Activated CD4-positive, alpha-beta T cell treated with anti-CD3 and anti-CD28 coated beads for 36 hours (primary cell): Measurements from ENCODE around the gene ATG10. TPM values are rescaled to one million over a fixed set of nuclear protein-coding genes. Genes with fewer than 3 reads are reported as not detected.
"Not testable (repeated sequence)": the region's sequence is repeated elsewhere in the genome, so short reads cannot be mapped to it uniquely, and the experiment has no call there.

Experiments
- ATAC-seq: fragments of 200-7000 bp; cut with Tn5 transposase; one replicate; pipeline ENCODE4 v1.10.0; 2021; ENCODE audit warnings: mild to moderate bottlenecking, moderate library complexity
- CTCF ChIA-PET: fragments of 350-600 bp; sonication (Branson Sonifier 250); formaldehyde crosslinking; loops from one replicate; lab custom pipeline; 2021; ENCODE audit warnings: antibody characterized with exemption; lab: Charles Lee
- POLR2A ChIA-PET: fragments of 350-600 bp; sonication (Branson Sonifier 250); formaldehyde crosslinking; loops from one replicate; lab custom pipeline; 2021; ENCODE audit warnings: antibody characterized with exemption, inconsistent platforms; lab: Charles Lee
- DNase-seq: peaks from one replicate; pipeline ENCODE4 v3.0.0-alpha.2; 2020
- H3K27ac Mint-ChIP-seq: one replicate; pipeline ENCODE4 v1.8.0; 2021; ENCODE audit warnings: mixed read lengths
- H3K27me3 Mint-ChIP-seq: one replicate; pipeline ENCODE4 v1.8.0; 2021; ENCODE audit warnings: mixed read lengths
- H3K36me3 Mint-ChIP-seq: one replicate; pipeline ENCODE4 v1.8.0; 2021; ENCODE audit warnings: low read depth, mixed read lengths
- H3K4me1 Mint-ChIP-seq: one replicate; pipeline ENCODE4 v1.8.0; 2021; ENCODE audit warnings: mixed read lengths
- H3K4me3 Mint-ChIP-seq: one replicate; pipeline ENCODE4 v1.8.0; 2021; ENCODE audit warnings: mild to moderate bottlenecking, moderate library complexity, mixed read lengths
- H3K9me3 Mint-ChIP-seq: one replicate; pipeline ENCODE4 v1.8.0; 2021; ENCODE audit warnings: low read depth, mixed read lengths
- intact Hi-C, 2 experiments: fragments of 100-400 bp; cut with DNase I in 1 of 2; cut with micrococcal nuclease in 1 of 2; formaldehyde crosslinking; loops; one replicate each; pipeline versions ENCODE4 v1.14.2 to v1.15.1; 2022 to 2024; cut with DNase I, micrococcal nuclease
- total RNA-seq, 2 experiments: library from RNA; stranded (reverse); gene quantifications; one replicate each; pipeline ENCODE4 v1.2.3, GENCODE V29; 2021

ATG10 gene
- total RNA-seq, 2 experiments from 2014 or later, result 4.7 to 8.1 TPM

- peaks cover 26% of the 10 kb centered on the region for H3K36me3 Mint-ChIP-seq
- H3K27ac Mint-ChIP-seq, ATAC-seq, H3K9me3 Mint-ChIP-seq, DNase-seq, POLR2A ChIA-PET, H3K4me1 Mint-ChIP-seq, H3K27me3 Mint-ChIP-seq, CTCF ChIA-PET, H3K4me3 Mint-ChIP-seq, intact Hi-C loops: not testable (repeated sequence)
Measured at GRCh38 chr5:81983148-81983547, 11.3 kb downstream of the ATG10 start.

- H3K27ac Mint-ChIP-seq, H3K9me3 Mint-ChIP-seq, ATAC-seq, H3K4me1 Mint-ChIP-seq, DNase-seq, H3K4me3 Mint-ChIP-seq, intact Hi-C loops, H3K27me3 Mint-ChIP-seq, POLR2A ChIA-PET, CTCF ChIA-PET: not testable (repeated sequence)
- peaks cover 23% of the 10 kb centered on the region for H3K36me3 Mint-ChIP-seq
Measured at GRCh38 chr5:81983563-81983962, 11.7 kb downstream of the ATG10 start.

GRCh38 chr5:81986126-81986525, 14.3 kb downstream of the ATG10 start:
- H3K9me3 Mint-ChIP-seq, result no peaks in the 10 kb centered on the region
- H3K36me3 Mint-ChIP-seq, result peaks cover 21% of the 10 kb centered on the region
- H3K27me3 Mint-ChIP-seq, result no peaks in the 10 kb centered on the region
- DNase-seq, result no peak
- no peak for ATAC-seq
- CTCF ChIA-PET, result no interaction called here
- no peak overlapping the region for H3K27ac Mint-ChIP-seq
- POLR2A ChIA-PET, result no interaction called here
- no peak overlapping the region for H3K4me3 Mint-ChIP-seq
- H3K4me1 Mint-ChIP-seq, result no peaks in the 10 kb centered on the region
- intact Hi-C loops, result no loop called here

- CTCF ChIA-PET, result no interaction called here
- peaks cover 17% of the 10 kb centered on the region for H3K36me3 Mint-ChIP-seq
- intact Hi-C loops, result no loop called here
Measured at GRCh38 chr5:81989204-81989603, 17.4 kb downstream of the ATG10 start.

DNA sequence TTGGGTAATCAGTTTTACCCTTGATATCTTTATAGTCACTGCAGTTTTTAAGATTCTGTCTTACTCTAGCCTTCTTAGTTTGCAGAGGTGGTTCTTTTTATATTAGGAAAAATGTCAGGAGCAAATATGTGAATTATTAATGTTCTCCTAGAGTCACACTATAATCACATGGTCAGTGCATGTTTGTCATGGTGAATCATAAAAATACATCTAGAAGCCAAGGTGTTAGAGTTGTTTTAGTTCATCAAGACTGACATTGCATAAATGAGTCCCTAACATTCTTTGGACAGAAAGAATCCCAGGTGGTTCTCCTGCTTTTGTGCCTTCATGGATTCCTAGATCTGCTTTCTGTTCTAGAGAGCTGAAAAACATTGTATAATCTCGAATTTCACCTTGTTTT, 22.9 kb downstream of the ATG10 start:
- DNase-seq (no peak), ATAC-seq (no peak)
- ChIA-PET CTCF (interaction anchor here (0.6 kb wide), 1 partner anchor 518 kb away, joined by 3 read pairs; no protein-coding TSS in a partner anchor), POLR2A (no interaction called here)
- H3K4me3 Mint-ChIP-seq, result no peak overlapping the region
- H3K27ac Mint-ChIP-seq, result no peak overlapping the region
- no peaks in the 10 kb centered on the region for H3K27me3 Mint-ChIP-seq
- intact Hi-C loops, result no loop called here
- H3K4me1 Mint-ChIP-seq, result peaks cover 1% of the 10 kb centered on the region
- H3K36me3 Mint-ChIP-seq, result peaks cover 40% of the 10 kb centered on the region
- peaks cover 5% of the 10 kb centered on the region for H3K9me3 Mint-ChIP-seq

More at GRCh38 chr5:81989204-81989603, 17.4 kb downstream of the ATG10 start:
- POLR2A ChIA-PET, result no interaction called here
- ATAC-seq (no peak), DNase-seq (no peak)
- H3K4me1 Mint-ChIP-seq, result no peaks in the 10 kb centered on the region
- no peak overlapping the region for H3K27ac Mint-ChIP-seq
- H3K4me3 Mint-ChIP-seq, result no peak overlapping the region
- no peaks in the 10 kb centered on the region for H3K9me3 Mint-ChIP-seq
- no peaks in the 10 kb centered on the region for H3K27me3 Mint-ChIP-seq

- intact Hi-C loops, result no loop called here
- POLR2A ChIA-PET, result no interaction called here
- H3K27me3 Mint-ChIP-seq, result no peaks in the 10 kb centered on the region
- ATAC-seq, result no peak
- H3K27ac Mint-ChIP-seq, result no peak overlapping the region
- CTCF ChIA-PET, result interaction anchor here (0.6 kb wide), 1 partner anchor 569 kb away, joined by 3 read pairs; no protein-coding TSS in a partner anchor
- H3K4me3 Mint-ChIP-seq, result no peak overlapping the region
- DNase-seq, result no peak
- H3K4me1 Mint-ChIP-seq, result peaks cover 1% of the 10 kb centered on the region
- H3K9me3 Mint-ChIP-seq, result peaks cover 9% of the 10 kb centered on the region
- H3K36me3 Mint-ChIP-seq, result peaks cover 41% of the 10 kb centered on the region
Measured at GRCh38 chr5:81995407-81995806, 23.6 kb downstream of the ATG10 start.

- ATAC-seq (no peak), DNase-seq (no peak)
- CTCF ChIA-PET, result no interaction called here
- H3K27me3 Mint-ChIP-seq, result no peaks in the 10 kb centered on the region
- no peak overlapping the region for H3K27ac Mint-ChIP-seq
- intact Hi-C loops, result no loop called here
- H3K36me3 Mint-ChIP-seq, result peaks cover 4% of the 10 kb centered on the region
- no peaks in the 10 kb centered on the region for H3K4me1 Mint-ChIP-seq
- POLR2A ChIA-PET, result no interaction called here
- no peak overlapping the region for H3K4me3 Mint-ChIP-seq
- peaks cover 9% of the 10 kb centered on the region for H3K9me3 Mint-ChIP-seq
Measured at GRCh38 chr5:82004511-82004910, 32.7 kb downstream of the ATG10 start.

DNA sequence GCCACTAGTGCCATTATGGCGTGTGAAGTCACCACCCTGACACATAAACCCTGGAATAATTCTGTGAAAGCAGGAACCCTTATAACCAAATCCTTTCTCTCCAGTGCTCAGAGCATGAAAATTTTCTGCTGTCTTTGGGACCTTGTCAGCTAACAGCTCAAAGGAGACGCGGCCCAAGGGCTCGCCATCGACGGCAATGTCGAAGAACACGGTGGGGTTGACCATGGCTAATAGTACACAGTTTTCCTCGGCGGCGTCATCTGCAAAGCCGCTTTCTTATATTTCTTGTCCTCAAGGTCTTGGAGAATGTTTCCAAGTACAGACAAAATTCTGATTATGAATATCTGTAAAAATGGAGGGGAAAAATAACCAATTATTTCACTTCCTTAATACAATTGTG, 38.0 kb downstream of the ATG10 start:
- H3K9me3 Mint-ChIP-seq, H3K27me3 Mint-ChIP-seq, intact Hi-C loops, H3K27ac Mint-ChIP-seq, DNase-seq, ATAC-seq, H3K4me3 Mint-ChIP-seq, POLR2A ChIA-PET, H3K4me1 Mint-ChIP-seq, CTCF ChIA-PET: not testable (repeated sequence)
- peaks cover 17% of the 10 kb centered on the region for H3K36me3 Mint-ChIP-seq

DNA sequence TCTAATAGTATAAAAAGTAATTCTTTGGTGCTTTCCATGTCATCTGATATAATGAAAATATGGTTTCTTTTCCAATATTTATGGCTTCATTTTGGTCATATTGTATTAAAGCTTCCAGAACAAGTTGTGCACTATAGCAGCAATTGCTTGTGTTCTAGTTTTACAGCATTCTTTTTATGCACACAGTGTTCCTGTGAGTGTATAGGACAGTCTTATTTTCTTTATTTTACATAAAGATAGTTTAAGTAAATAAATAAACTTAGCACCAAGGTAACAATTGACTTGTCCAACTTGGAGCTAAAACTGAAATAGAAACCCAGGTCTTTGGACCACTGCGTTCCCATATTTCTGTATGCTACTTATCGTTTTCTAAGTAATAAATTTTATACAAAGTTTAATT, 38.9 kb downstream of the ATG10 start:
- peaks cover 22% of the 10 kb centered on the region for H3K36me3 Mint-ChIP-seq
- DNase-seq, result no peak
- H3K27me3 Mint-ChIP-seq, result no peaks in the 10 kb centered on the region
- ChIA-PET POLR2A (no interaction called here), CTCF (no interaction called here)
- H3K9me3 Mint-ChIP-seq, result peaks cover 5% of the 10 kb centered on the region
- intact Hi-C loops, result no loop called here
- H3K4me1 Mint-ChIP-seq, result no peaks in the 10 kb centered on the region
- H3K27ac Mint-ChIP-seq, result no peak overlapping the region
- H3K4me3 Mint-ChIP-seq, result no peak overlapping the region
- ATAC-seq, result no peak

DNA sequence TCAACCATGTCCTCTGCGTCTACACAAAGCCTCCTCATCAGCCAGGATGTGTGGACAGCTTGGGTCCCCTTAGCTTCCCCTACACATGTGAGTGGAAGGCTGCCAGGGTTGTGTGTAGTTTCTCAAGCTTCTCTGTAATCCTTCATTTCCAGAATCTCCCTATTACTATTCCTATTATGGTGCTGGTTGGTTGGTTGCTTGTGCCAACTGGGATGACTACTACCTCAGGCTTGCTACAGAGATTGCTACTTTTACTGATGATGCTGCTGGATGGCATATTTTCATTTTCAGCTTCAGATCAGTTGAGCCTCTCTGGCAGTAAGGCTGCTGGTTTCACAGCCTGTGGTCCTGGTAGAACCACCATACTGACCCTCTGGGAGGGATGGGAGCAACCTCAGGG, 39.9 kb downstream of the ATG10 start:
- Mint-ChIP-seq H3K4me1 (no peaks in the 10 kb centered on the region), H3K27me3 (no peaks in the 10 kb centered on the region), H3K27ac (no peak overlapping the region), H3K36me3 (peaks cover 28% of the 10 kb centered on the region), H3K4me3 (no peak overlapping the region), H3K9me3 (peaks cover 10% of the 10 kb centered on the region)
- POLR2A ChIA-PET, result interaction anchor here (0.7 kb wide), 1 partner anchor 12 kb away, joined by 4 read pairs; no protein-coding TSS in a partner anchor
- DNase-seq (no peak), ATAC-seq (no peak)
- intact Hi-C loops, result no loop called here
- CTCF ChIA-PET, result interaction anchor here (0.6 kb wide), 2 partner anchors 22 to 1819 kb away, joined by 3 read pairs; no protein-coding TSS in a partner anchor

GRCh38 chr5:82014644-82015043, 42.8 kb downstream of the ATG10 start:
- intact Hi-C loops, ATAC-seq, H3K4me1 Mint-ChIP-seq, H3K27ac Mint-ChIP-seq, CTCF ChIA-PET, H3K4me3 Mint-ChIP-seq, H3K27me3 Mint-ChIP-seq, POLR2A ChIA-PET, H3K9me3 Mint-ChIP-seq, DNase-seq: not testable (repeated sequence)
- peaks cover 29% of the 10 kb centered on the region for H3K36me3 Mint-ChIP-seq

DNA sequence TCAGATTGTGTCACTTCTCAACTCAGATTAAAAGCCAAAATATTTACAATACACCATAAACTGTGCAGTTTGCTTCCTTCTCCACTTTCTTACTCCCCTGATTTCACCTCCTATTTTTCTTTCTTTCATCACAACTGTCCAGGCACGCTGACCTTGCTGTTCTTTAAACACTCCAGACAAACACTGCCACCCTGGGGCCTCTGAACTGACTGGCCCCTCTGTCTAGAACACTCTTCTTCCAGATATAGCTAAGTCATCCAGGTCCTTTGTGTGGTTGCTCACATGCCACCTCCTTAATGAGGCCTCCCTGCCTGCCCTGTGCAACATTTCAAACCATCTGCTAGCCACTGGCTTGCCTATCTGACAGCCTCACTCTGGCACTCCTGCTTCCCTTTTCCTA, 46.6 kb downstream of the ATG10 start:
- Mint-ChIP-seq H3K4me1 (no peaks in the 10 kb centered on the region), H3K9me3 (peaks cover 7% of the 10 kb centered on the region), H3K36me3 (peaks cover 27% of the 10 kb centered on the region), H3K27me3 (no peaks in the 10 kb centered on the region), H3K27ac (no peak overlapping the region), H3K4me3 (no peak overlapping the region)
- no peak for DNase-seq
- intact Hi-C loops, result no loop called here
- ChIA-PET POLR2A (no interaction called here), CTCF (no interaction called here)
- ATAC-seq, result no peak
